CD4-positive, alpha-beta T cell (primary cell): ENCODE measurements around the gene PRDM16. TPM values are rescaled to one million over a fixed set of nuclear protein-coding genes. Genes with fewer than 3 reads are reported as not detected.

Experiments
- ATAC-seq: fragments of 200-7000 bp; cut with Tn5 transposase; one replicate; pipeline ENCODE4 v1.10.0; 2022; ENCODE audit warnings: mild to moderate bottlenecking; ENCODE audit not compliant: poor library complexity
- CTCF ChIA-PET: fragments of 350-600 bp; sonication (Branson Sonifier 250); formaldehyde crosslinking; loops from one replicate; lab custom pipeline; 2021; ENCODE audit warnings: antibody characterized with exemption, inconsistent platforms; lab: Charles Lee
- POLR2A ChIA-PET: fragments of 350-600 bp; sonication (Branson Sonifier 250); formaldehyde crosslinking; loops from one replicate; lab custom pipeline; 2021; ENCODE audit warnings: antibody characterized with exemption, inconsistent platforms; lab: Charles Lee
- DNase-seq, 14 experiments: peaks; one replicate each; pipeline ENCODE4 v3.0.0-alpha.2; 2013 to 2020; ENCODE audit warnings: mixed read lengths in 2 of 14
- H3K27ac ChIP-seq, 2 donors: one replicate each; pipeline versions ENCODE4 v1.5.1 to v1.7.0; 2013; ENCODE audit warnings: low read length in 2 of 2, low read depth in 1 of 2, mild to moderate bottlenecking in 1 of 2
- H3K27me3 ChIP-seq, 2 experiments: 1 replicate in 1 of 2; 2 replicates in 1 of 2; pipeline versions ENCODE4 v1.6.1 to v1.7.0; 2013; ENCODE audit warnings: low read length in 2 of 2, control low read depth in 1 of 2, mild to moderate bottlenecking in 1 of 2, moderate library complexity in 1 of 2; ENCODE audit not compliant: insufficient read depth in 2 of 2, control insufficient read depth in 1 of 2
- H3K36me3 ChIP-seq: one replicate; pipeline ENCODE4 v1.6.1; 2013; ENCODE audit warnings: low read length, control low read depth; ENCODE audit not compliant: insufficient read depth
- H3K4me1 ChIP-seq: one replicate; pipeline ENCODE4 v1.6.1; 2013; ENCODE audit warnings: low read length, control low read depth; ENCODE audit not compliant: insufficient read depth
- H3K4me3 ChIP-seq: one replicate; pipeline ENCODE4 v1.5.1; 2013; ENCODE audit warnings: mild to moderate bottlenecking, low read length, moderate library complexity
- H3K9me3 ChIP-seq, 2 experiments: 1 replicate in 1 of 2; 2 replicates in 1 of 2; pipeline versions ENCODE4 v1.6.1 to v1.7.0; 2013; ENCODE audit warnings: low read length in 2 of 2, mild to moderate bottlenecking in 2 of 2, control low read depth in 1 of 2, moderate library complexity in 1 of 2; ENCODE audit not compliant: control insufficient read depth in 1 of 2, insufficient read depth in 1 of 2
- H3K27ac Mint-ChIP-seq: one replicate; pipeline ENCODE4 v1.8.0; 2020; ENCODE audit warnings: mixed read lengths
- H3K27me3 Mint-ChIP-seq: one replicate; pipeline ENCODE4 v1.8.0; 2021; ENCODE audit warnings: mixed read lengths
- H3K36me3 Mint-ChIP-seq: one replicate; pipeline ENCODE4 v1.8.0; 2021; ENCODE audit warnings: low read depth, mixed read lengths
- H3K4me1 Mint-ChIP-seq: one replicate; pipeline ENCODE4 v1.8.0; 2021; ENCODE audit warnings: low read depth, mixed read lengths
- H3K4me3 Mint-ChIP-seq: one replicate; pipeline ENCODE4 v1.8.0; 2020; ENCODE audit warnings: mild to moderate bottlenecking, mixed read lengths
- H3K9me3 Mint-ChIP-seq: one replicate; pipeline ENCODE4 v1.8.0; 2020; ENCODE audit warnings: mixed read lengths
- intact Hi-C, 2 experiments: fragments of 100-400 bp; cut with DNase I in 1 of 2; cut with micrococcal nuclease in 1 of 2; formaldehyde crosslinking; loops; one replicate each; pipeline versions ENCODE4 v1.15.1 to v1.9.0; 2023 to 2025; cut with DNase I, micrococcal nuclease
- total RNA-seq, 174 experiments: library from RNA in 2 of 174; stranded (reverse) in 2 of 174; gene quantifications; one replicate each; pipeline ENCODE4 v1.2.3 and lab custom pipeline; 2021 to 2026
- TF ChIP-seq, protein P1 (sequence below): fragments of 200-600 bp; IDR thresholded peaks from one replicate; pipeline ENCODE4 v1.8.0; 2022; ENCODE audit warnings: antibody characterized with exemption, mild to moderate bottlenecking

Gene PRDM16
- total RNA-seq, 2 experiments from 2014 or later, result not detected

DNA sequence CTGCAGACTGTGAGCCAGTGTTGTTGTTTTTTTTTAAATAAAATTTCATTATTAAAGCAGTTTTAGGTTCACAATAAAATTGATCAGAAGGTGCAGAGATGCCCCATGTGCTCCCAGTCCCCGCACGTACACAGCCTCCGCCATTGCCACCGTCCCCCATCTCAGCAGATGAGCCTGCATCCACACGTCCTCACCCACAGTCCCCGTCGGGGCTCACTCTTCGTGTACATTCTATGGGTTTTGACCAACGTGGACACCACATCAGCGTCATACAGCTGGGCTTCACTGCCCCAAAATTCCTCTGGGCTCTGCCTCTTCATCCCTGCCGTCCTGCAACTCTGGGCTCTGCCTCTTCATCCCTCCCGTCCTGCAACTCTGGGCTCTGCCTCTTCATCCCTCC is 373.9 kb downstream of the PRDM16 start:
- Histone ChIP-seq H3K9me3 (peaks cover 0 to 18% of the 10 kb centered on the region in 2 experiments), H3K27me3 (peaks cover 3 to 11% of the 10 kb centered on the region in 2 experiments), H3K36me3 (no peaks in the 10 kb centered on the region), H3K4me3 (no peak overlapping the region), H3K27ac (no peak overlapping the region), H3K4me1 (no peaks in the 10 kb centered on the region)
- ChIA-PET POLR2A (no interaction called here), CTCF (no interaction called here)
- H3K9me3 Mint-ChIP-seq, result no peaks in the 10 kb centered on the region
- DNase-seq, result no peak
- TF ChIP-seq, protein P1, sequence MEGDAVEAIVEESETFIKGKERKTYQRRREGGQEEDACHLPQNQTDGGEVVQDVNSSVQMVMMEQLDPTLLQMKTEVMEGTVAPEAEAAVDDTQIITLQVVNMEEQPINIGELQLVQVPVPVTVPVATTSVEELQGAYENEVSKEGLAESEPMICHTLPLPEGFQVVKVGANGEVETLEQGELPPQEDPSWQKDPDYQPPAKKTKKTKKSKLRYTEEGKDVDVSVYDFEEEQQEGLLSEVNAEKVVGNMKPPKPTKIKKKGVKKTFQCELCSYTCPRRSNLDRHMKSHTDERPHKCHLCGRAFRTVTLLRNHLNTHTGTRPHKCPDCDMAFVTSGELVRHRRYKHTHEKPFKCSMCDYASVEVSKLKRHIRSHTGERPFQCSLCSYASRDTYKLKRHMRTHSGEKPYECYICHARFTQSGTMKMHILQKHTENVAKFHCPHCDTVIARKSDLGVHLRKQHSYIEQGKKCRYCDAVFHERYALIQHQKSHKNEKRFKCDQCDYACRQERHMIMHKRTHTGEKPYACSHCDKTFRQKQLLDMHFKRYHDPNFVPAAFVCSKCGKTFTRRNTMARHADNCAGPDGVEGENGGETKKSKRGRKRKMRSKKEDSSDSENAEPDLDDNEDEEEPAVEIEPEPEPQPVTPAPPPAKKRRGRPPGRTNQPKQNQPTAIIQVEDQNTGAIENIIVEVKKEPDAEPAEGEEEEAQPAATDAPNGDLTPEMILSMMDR, result no peak
- intact Hi-C loops, result no loop called here
- no peaks in the 10 kb centered on the region for H3K4me1 Mint-ChIP-seq
- peaks cover 11% of the 10 kb centered on the region for H3K27me3 Mint-ChIP-seq
- H3K4me3 Mint-ChIP-seq, result no peak overlapping the region
- no peak overlapping the region for H3K27ac Mint-ChIP-seq
- no peaks in the 10 kb centered on the region for H3K36me3 Mint-ChIP-seq
- no peak for ATAC-seq

DNA sequence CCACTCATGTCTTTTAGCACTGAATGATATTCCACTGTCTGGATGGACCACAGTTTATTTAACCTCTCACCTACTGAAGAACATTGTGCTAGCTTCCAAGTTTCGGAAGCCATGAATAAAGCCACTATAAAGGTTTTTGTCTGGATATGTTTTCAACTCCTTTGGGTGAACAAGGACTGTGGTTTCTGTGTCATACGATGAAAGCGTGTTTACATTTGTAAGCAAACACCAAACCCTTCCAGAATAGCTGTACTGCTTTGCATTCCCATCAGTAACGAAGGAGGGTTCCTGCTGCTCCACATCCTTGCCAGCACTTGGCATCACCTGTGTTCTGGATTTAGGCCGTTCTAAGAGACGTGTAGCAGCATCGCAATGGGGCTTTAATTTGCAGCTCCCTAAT is 374.8 kb downstream of the PRDM16 start:
- H3K27me3 Mint-ChIP-seq, result peaks cover 11% of the 10 kb centered on the region
- ChIA-PET CTCF (interaction anchor here (1.0 kb wide), 1 partner anchor 9 kb away, joined by 3 read pairs; no protein-coding TSS in a partner anchor), POLR2A (no interaction called here)
- intact Hi-C loops, result no loop called here
- H3K4me3 Mint-ChIP-seq, result no peak overlapping the region
- no peaks in the 10 kb centered on the region for H3K36me3 Mint-ChIP-seq
- H3K27ac ChIP-seq, result no peak overlapping the region
- H3K27me3 ChIP-seq, result peaks cover 3 to 11% of the 10 kb centered on the region in 2 experiments
- H3K4me3 ChIP-seq, result no peak overlapping the region
- TF ChIP-seq, protein P1, result no peak
- H3K4me1 ChIP-seq, result no peaks in the 10 kb centered on the region
- peaks cover 0 to 18% of the 10 kb centered on the region in 2 experiments for H3K9me3 ChIP-seq
- no peak overlapping the region for H3K27ac Mint-ChIP-seq
- ATAC-seq (no peak), DNase-seq (no peak)
- no peaks in the 10 kb centered on the region for H3K9me3 Mint-ChIP-seq
- no peaks in the 10 kb centered on the region for H3K4me1 Mint-ChIP-seq
- H3K36me3 ChIP-seq, result no peaks in the 10 kb centered on the region

DNA sequence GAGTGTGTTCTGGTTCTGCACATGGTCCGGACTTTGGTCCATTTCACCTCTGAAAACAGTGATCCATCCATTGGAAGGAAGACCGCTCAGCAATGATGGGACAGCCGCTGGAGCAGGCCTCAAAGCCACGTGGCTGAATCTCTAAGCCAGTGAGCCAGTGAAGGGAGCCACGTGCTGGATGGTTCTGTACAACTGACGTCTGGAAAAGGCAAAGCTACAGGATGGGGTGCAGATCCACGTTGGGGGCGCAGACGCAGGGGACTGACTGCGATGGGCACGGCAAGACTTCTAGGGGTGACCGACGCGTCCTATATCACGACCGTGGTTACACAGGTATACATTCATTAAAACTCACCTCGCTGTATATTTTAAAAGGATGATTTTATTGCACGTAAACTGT is 375.3 kb downstream of the PRDM16 start:
- Histone ChIP-seq H3K4me1 (no peaks in the 10 kb centered on the region), H3K9me3 (peaks cover 0 to 18% of the 10 kb centered on the region in 2 experiments), H3K27ac (no peak overlapping the region), H3K27me3 (peaks cover 3 to 11% of the 10 kb centered on the region in 2 experiments), H3K36me3 (no peaks in the 10 kb centered on the region), H3K4me3 (no peak overlapping the region)
- no peak for ATAC-seq
- intact Hi-C loops, result no loop called here
- POLR2A ChIA-PET, result no interaction called here
- Mint-ChIP-seq H3K4me3 (no peak overlapping the region), H3K27ac (no peak overlapping the region), H3K4me1 (no peaks in the 10 kb centered on the region), H3K36me3 (no peaks in the 10 kb centered on the region), H3K27me3 (peaks cover 11% of the 10 kb centered on the region), H3K9me3 (no peaks in the 10 kb centered on the region)
- TF ChIP-seq, protein P1, result no peak
- DNase-seq, result no peak
- CTCF ChIA-PET, result interaction anchor here (1.0 kb wide), 1 partner anchor 9 kb away, joined by 3 read pairs; no protein-coding TSS in a partner anchor
